Upper lobe of left lung (tissue), 6 donors: ENCODE results near the gene RBM34. TPM values are rescaled to one million over a fixed set of nuclear protein-coding genes. Genes with fewer than 3 reads are reported as not detected.
"Not testable (repeated sequence)": the region's sequence is repeated elsewhere in the genome, so short reads cannot be mapped to it uniquely, and the experiment has no call there.

ENCODE experiments used
- ATAC-seq, 2 donors: fragments of 200-7000 bp; cut with Tn5 transposase; one replicate each; pipeline ENCODE4 v1.9.1; 2022; ENCODE audit warnings: mild to moderate bottlenecking in 2 of 2, moderate library complexity in 2 of 2; ENCODE audit not compliant: low FRiP score in 2 of 2
- DNase-seq, 2 donors: peaks; one replicate each; pipeline ENCODE4 v3.0.0-alpha.2; 2019 to 2020
- H3K27ac ChIP-seq, 4 donors: fragments of 200-600 bp; sonication (generic); one replicate each; pipeline ENCODE4 v1.5.1; 2016 to 2019
- H3K27me3 ChIP-seq, 4 donors: fragments of 200-600 bp; sonication (generic); one replicate each; pipeline ENCODE4 v1.5.1; 2017 to 2019
- H3K36me3 ChIP-seq, 4 donors: fragments of 200-600 bp; sonication (generic); one replicate each; pipeline ENCODE4 v1.5.1; 2016 to 2019
- H3K4me1 ChIP-seq, 4 donors: fragments of 200-600 bp; sonication (generic); one replicate each; pipeline ENCODE4 v1.5.1; 2018 to 2019
- H3K4me3 ChIP-seq, 4 donors: fragments of 200-600 bp; sonication (generic); one replicate each; pipeline ENCODE4 v1.5.1; 2017 to 2019; ENCODE audit warnings: mild to moderate bottlenecking in 2 of 4, moderate library complexity in 1 of 4
- H3K9me3 ChIP-seq, 4 donors: fragments of 200-600 bp; sonication (generic); one replicate each; pipeline ENCODE4 v1.5.1; 2018 to 2019
- CTCF ChIP-seq, 6 experiments: fragments of 450-650 bp in 4 of 6; fragments of 200-600 bp in 2 of 6; sonication (generic) in 2 of 6; IDR thresholded peaks; one replicate each; pipeline ENCODE4 v1.5.1; 2016 to 2019; ENCODE audit warnings: antibody characterized with exemption in 6 of 6
- EP300 ChIP-seq, 4 donors: sonication (generic); formaldehyde crosslinking; IDR thresholded peaks; one replicate each; pipeline ENCODE4 v1.5.1; 2017; ENCODE audit warnings: antibody characterized with exemption in 4 of 4, control low read depth in 2 of 4
- POLR2A ChIP-seq, 4 donors: fragments of 450-650 bp; IDR thresholded peaks; one replicate each; pipeline ENCODE4 v1.5.1; 2016 to 2017; ENCODE audit warnings: antibody characterized with exemption in 4 of 4, mild to moderate bottlenecking in 2 of 4
- POLR2AphosphoS5 ChIP-seq, 2 donors: sonication (generic); formaldehyde crosslinking; IDR thresholded peaks; one replicate each; pipeline ENCODE4 v1.5.1; 2017; ENCODE audit warnings: antibody characterized with exemption in 2 of 2
- WGBS, 2 donors: methylation state at CpG; one replicate each; pipeline ENCODE4 v1.1.5; 2017 to 2018; 5-methylcytosine and 5-hydroxymethylcytosine counted together
- total RNA-seq, 6 donors: library from RNA; depleted of rRNA in 4 of 6; stranded (reverse); fragments of >200 nt in 4 of 6; gene quantifications; one replicate each; pipeline versions ENCODE4 v1.1.0 to v1.2.1, GENCODE V29; 2016 to 2021
- donor health status: DM: no; HTN: no; CAD: no; lungs with moderate emphysema.
- donor health status: DM: no; HTN: yes; CAD: no; lungs with severe emphysema.

RBM34 gene
- total RNA-seq, 6 donors from 2014 or later = 17.3 to 61.0 (median 35.0) TPM

- Histone ChIP-seq H3K9me3 (no peaks in the 10 kb centered on the region), H3K4me1 (peaks cover 0 to 2% (median 0%) of the 10 kb centered on the region in 4 donors), H3K27ac (no peak overlapping the region), H3K27me3 (no peaks in the 10 kb centered on the region), H3K4me3 (no peak overlapping the region), H3K36me3 (peaks cover 0 to 20% (median 0%) of the 10 kb centered on the region in 4 donors)
- DNase-seq (no peak), ATAC-seq (no peak)
- TF ChIP-seq EP300 (IDR thresholded peaks at IDR 0.05) = no peak
- TF ChIP-seq POLR2AphosphoS5 (IDR thresholded peaks at IDR 0.05) = no peak
- TF ChIP-seq CTCF (IDR thresholded peaks at IDR 0.05) = no peak
- no peak for TF ChIP-seq POLR2A (IDR thresholded peaks at IDR 0.05)
- WGBS, 2 donors = 85 to 93% methylated on average over 1 of the region's 1 CpG
Observed at GRCh38 chr1:235203428-235203827, 42.4 kb upstream of the RBM34 start.

- WGBS, 2 donors = 95 to 98% methylated on average over 5 of the region's 5 CpGs
- H3K9me3 ChIP-seq, ATAC-seq, H3K27me3 ChIP-seq, H3K4me3 ChIP-seq, H3K27ac ChIP-seq, DNase-seq, H3K4me1 ChIP-seq: not testable (repeated sequence)
- peaks cover 0 to 17% (median 0%) of the 10 kb centered on the region in 4 donors for H3K36me3 ChIP-seq
Observed at GRCh38 chr1:235202447-235202846, 41.4 kb upstream of the RBM34 start.

GRCh38 chr1:235199441-235199840 lies 38.4 kb upstream of the RBM34 start:
- WGBS, 2 donors = 28 to 41% methylated on average over 6 of the region's 6 CpGs
- peak in 1 of 2 donors; percentile 72 for ATAC-seq
- Histone ChIP-seq H3K27me3 (no peaks in the 10 kb centered on the region), H3K9me3 (no peaks in the 10 kb centered on the region), H3K4me3 (no peak overlapping the region), H3K27ac (no peak overlapping the region), H3K4me1 (peaks cover 0 to 2% (median 0%) of the 10 kb centered on the region in 4 donors), H3K36me3 (peaks cover 4 to 29% (median 15%) of the 10 kb centered on the region in 4 donors)
- TF ChIP-seq CTCF (IDR thresholded peaks at IDR 0.05) = peak in 2 of 6 experiments; percentile 17 to 28
- TF ChIP-seq EP300 (IDR thresholded peaks at IDR 0.05) = no peak
- DNase-seq = no peak

GRCh38 chr1:235190431-235190830 lies 29.4 kb upstream of the RBM34 start:
- peaks cover 4 to 68% (median 29%) of the 10 kb centered on the region in 4 donors for H3K36me3 ChIP-seq
- H3K4me3 ChIP-seq = no peak overlapping the region
- no peak overlapping the region for H3K27ac ChIP-seq
- H3K9me3 ChIP-seq = no peaks in the 10 kb centered on the region
- TF ChIP-seq EP300 (IDR thresholded peaks at IDR 0.05) (no peak), POLR2AphosphoS5 (IDR thresholded peaks at IDR 0.05) (no peak), CTCF (IDR thresholded peaks at IDR 0.05) (no peak), POLR2A (IDR thresholded peaks at IDR 0.05) (no peak)
- no peaks in the 10 kb centered on the region for H3K27me3 ChIP-seq
- no peaks in the 10 kb centered on the region for H3K4me1 ChIP-seq
- ATAC-seq = no peak
- no peak for DNase-seq

- H3K9me3 ChIP-seq = no peaks in the 10 kb centered on the region
- TF ChIP-seq EP300 (IDR thresholded peaks at IDR 0.05) = no peak
- TF ChIP-seq CTCF (IDR thresholded peaks at IDR 0.05) = no peak
- no peak for TF ChIP-seq POLR2A (IDR thresholded peaks at IDR 0.05)
- TF ChIP-seq POLR2AphosphoS5 (IDR thresholded peaks at IDR 0.05) = no peak
- no peak for DNase-seq
- H3K4me3 ChIP-seq = no peak overlapping the region
- H3K36me3 ChIP-seq = peaks cover 4 to 47% (median 13%) of the 10 kb centered on the region in 4 donors
- 94% methylated on average over 4 of the region's 4 CpGs for WGBS, 2 donors
- no peaks in the 10 kb centered on the region for H3K4me1 ChIP-seq
- no peaks in the 10 kb centered on the region for H3K27me3 ChIP-seq
- no peak for ATAC-seq
- no peak overlapping the region for H3K27ac ChIP-seq
Observed at GRCh38 chr1:235187316-235187715, 26.3 kb upstream of the RBM34 start.
